NCI-H1694 (cell line): ENCODE results near the gene KLHL29.
A peak's percentile ranks its signal among the peaks of the same experiment; 100 is the strongest.

Experiments
- DNase-seq: peaks from one replicate; lab custom pipeline; 2025; lab: John Stamatoyannopoulos, UW

The KLHL29 gene

GRCh38 chr2:23493846-23494245, 108.9 kb downstream of the KLHL29 start:
- no peak for DNase-seq

GRCh38 chr2:23494286-23494685, 109.3 kb downstream of the KLHL29 start:
- DNase-seq: no peak

GRCh38 chr2:23495661-23496114, 110.7 kb downstream of the KLHL29 start:
- peak; percentile 90 for DNase-seq

GRCh38 chr2:23496456-23496855, 111.5 kb downstream of the KLHL29 start:
- DNase-seq: no peak

GRCh38 chr2:23497063-23497462, 112.1 kb downstream of the KLHL29 start:
- DNase-seq: no peak

GRCh38 chr2:23497536-23497935, 112.6 kb downstream of the KLHL29 start:
- DNase-seq: no peak

- DNase-seq: no peak
Measured at GRCh38 chr2:23498943-23499342, 114.0 kb downstream of the KLHL29 start.

- no peak for DNase-seq
Measured at GRCh38 chr2:23499439-23499838, 114.5 kb downstream of the KLHL29 start.

GRCh38 chr2:23500836-23501235, 115.9 kb downstream of the KLHL29 start:
- DNase-seq: no peak

- no peak for DNase-seq
Measured at GRCh38 chr2:23502096-23502495, 117.1 kb downstream of the KLHL29 start.

GRCh38 chr2:23503097-23503496, 118.1 kb downstream of the KLHL29 start:
- no peak for DNase-seq

GRCh38 chr2:23503682-23504081, 118.7 kb downstream of the KLHL29 start:
- DNase-seq: no peak

GRCh38 chr2:23504591-23504990, 119.6 kb downstream of the KLHL29 start:
- DNase-seq: no peak

- DNase-seq: no peak
Measured at GRCh38 chr2:23505218-23505983, 120.4 kb downstream of the KLHL29 start.

GRCh38 chr2:23505984-23506380, 121.0 kb downstream of the KLHL29 start:
- no peak for DNase-seq

GRCh38 chr2:23506531-23507266, 121.7 kb downstream of the KLHL29 start:
- DNase-seq: no peak

GRCh38 chr2:23507267-23508065, 122.5 kb downstream of the KLHL29 start:
- DNase-seq: no peak

- DNase-seq: no peak
Measured at GRCh38 chr2:23508066-23508390, 123.0 kb downstream of the KLHL29 start.

- DNase-seq: no peak
Measured at GRCh38 chr2:23509103-23509502, 124.1 kb downstream of the KLHL29 start.

- DNase-seq: no peak
Measured at GRCh38 chr2:23509596-23510292, 124.8 kb downstream of the KLHL29 start.

- no peak for DNase-seq
Measured at GRCh38 chr2:23510471-23510870, 125.5 kb downstream of the KLHL29 start.

GRCh38 chr2:23512778-23513177, 127.8 kb downstream of the KLHL29 start:
- DNase-seq: no peak
